HG02970 (cell line): ENCODE results near the gene SUCLA2.

Source experiments
- ATAC-seq: cut with Tn5 transposase; IDR thresholded peaks from one replicate; pipeline ENCODE4 v1.9.1; 2021; ENCODE audit warnings: mild to moderate bottlenecking, moderate library complexity, moderate number of reproducible peaks; ENCODE audit not compliant: unreplicated experiment, low FRiP score

Gene SUCLA2

GRCh38 chr13:47904891-47905290 lies 96.2 kb downstream of the SUCLA2 start:
- ATAC-seq, result no peak

GRCh38 chr13:47904241-47904640 lies 96.8 kb downstream of the SUCLA2 start:
- ATAC-seq, result no peak

- no peak for ATAC-seq
Measured at GRCh38 chr13:47903836-47904235, 97.2 kb downstream of the SUCLA2 start.

GRCh38 chr13:47901441-47901840 lies 99.6 kb downstream of the SUCLA2 start:
- no peak for ATAC-seq

- ATAC-seq, result no peak
Measured at GRCh38 chr13:47898080-47898479, 103.0 kb downstream of the SUCLA2 start.

DNA sequence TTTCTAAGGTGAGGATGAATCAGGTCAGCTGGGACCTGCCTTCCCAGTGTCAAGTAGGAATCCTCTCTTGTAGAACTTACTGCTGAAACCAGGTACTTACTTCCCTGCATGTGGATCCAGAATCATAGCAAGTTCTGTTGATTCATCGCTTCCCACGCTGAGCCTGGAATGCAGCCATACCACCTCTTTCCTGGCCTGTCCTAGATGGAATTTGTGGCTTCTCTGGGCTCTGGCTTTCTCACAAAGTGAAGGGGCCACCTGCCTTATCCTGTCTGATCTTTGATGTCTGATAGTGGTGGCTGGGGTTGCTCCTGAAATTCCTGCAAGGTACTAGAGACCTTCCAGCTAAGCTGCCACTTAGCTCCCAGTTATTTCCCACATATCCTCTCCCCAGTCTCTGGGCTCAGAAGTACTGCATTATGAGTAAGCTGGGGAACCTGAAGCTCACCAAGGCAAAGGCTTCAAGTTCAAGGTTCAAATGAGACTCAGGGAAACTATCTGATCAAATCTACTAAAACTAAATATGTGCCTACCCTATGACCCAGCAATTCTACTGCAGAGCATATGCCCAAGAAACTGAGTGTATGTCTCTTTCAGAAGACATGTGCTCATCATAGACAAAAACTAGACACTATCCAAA lies 103.5 kb downstream of the SUCLA2 start:
- no peak for ATAC-seq

GRCh38 chr13:47896546-47896945 lies 104.5 kb downstream of the SUCLA2 start:
- ATAC-seq, result no peak

GRCh38 chr13:47896111-47896510 lies 105.0 kb downstream of the SUCLA2 start:
- no peak for ATAC-seq

GRCh38 chr13:47893527-47893926 lies 107.5 kb downstream of the SUCLA2 start:
- no peak for ATAC-seq
